ENCODE measurements around the gene ADAMTS9. TPM values are rescaled to one million over a fixed set of nuclear protein-coding genes. Genes with fewer than 3 reads are reported as not detected.
A peak's percentile ranks its signal among the peaks of the same experiment; 100 is the strongest.

Gene ADAMTS9
- total RNA-seq, 1 donor from 2014 or later = 132 TPM

GRCh38 chr3:64651741-64652241 is 36.0 kb downstream of the ADAMTS9 start:
- DNase-seq = no peak

- no peak for DNase-seq
Measured at GRCh38 chr3:64651303-64651702, 36.5 kb downstream of the ADAMTS9 start.

- peak; percentile 70 for DNase-seq
Measured at GRCh38 chr3:64650715-64651114, 37.1 kb downstream of the ADAMTS9 start.

GRCh38 chr3:64650096-64650622 is 37.6 kb downstream of the ADAMTS9 start:
- no peak for DNase-seq

- no peak for DNase-seq
Measured at GRCh38 chr3:64648927-64649906, 38.6 kb downstream of the ADAMTS9 start.

- DNase-seq = no peak
Measured at GRCh38 chr3:64647825-64648224, 40.0 kb downstream of the ADAMTS9 start.

- no peak for DNase-seq
Measured at GRCh38 chr3:64645243-64645642, 42.6 kb downstream of the ADAMTS9 start.

- no peak for DNase-seq
Measured at GRCh38 chr3:64644483-64644882, 43.3 kb downstream of the ADAMTS9 start.

GRCh38 chr3:64642327-64643151 is 45.3 kb downstream of the ADAMTS9 start:
- no peak for DNase-seq

GRCh38 chr3:64638981-64639481 is 48.8 kb downstream of the ADAMTS9 start:
- no peak for DNase-seq

GRCh38 chr3:64638511-64638910 is 49.3 kb downstream of the ADAMTS9 start:
- DNase-seq = no peak

GRCh38 chr3:64634417-64634816 is 53.4 kb downstream of the ADAMTS9 start:
- peak; percentile 97 for DNase-seq

GRCh38 chr3:64631951-64632350 is 55.8 kb downstream of the ADAMTS9 start:
- no peak for DNase-seq

GRCh38 chr3:64627471-64628321 is 60.1 kb downstream of the ADAMTS9 start:
- no peak for DNase-seq

- DNase-seq = no peak
Measured at GRCh38 chr3:64627042-64627441, 60.8 kb downstream of the ADAMTS9 start.

- DNase-seq = no peak
Measured at GRCh38 chr3:64625381-64625780, 62.4 kb downstream of the ADAMTS9 start.

GRCh38 chr3:64623125-64623524 is 64.7 kb downstream of the ADAMTS9 start:
- no peak for DNase-seq

GRCh38 chr3:64621726-64622395 is 65.9 kb downstream of the ADAMTS9 start:
- DNase-seq = peak; percentile 69

GRCh38 chr3:64621275-64621674 is 66.5 kb downstream of the ADAMTS9 start:
- DNase-seq = no peak

- no peak for DNase-seq
Measured at GRCh38 chr3:64620020-64620419, 67.8 kb downstream of the ADAMTS9 start.

- DNase-seq = no peak
Measured at GRCh38 chr3:64619216-64619615, 68.6 kb downstream of the ADAMTS9 start.

Data from skin of body (tissue), 2 donors.